AG09319 (cell line): ENCODE measurements around the gene CRYBG2.

Experiments used
- DNase-seq: peaks from one replicate; pipeline ENCODE4 v3.0.0-alpha.2; 2010; ENCODE audit warnings: low read depth; ENCODE audit errors: extremely low read depth
- CTCF ChIP-seq: IDR thresholded peaks from 2 replicates; pipeline ENCODE4 v1.5.1; 2011; ENCODE audit warnings: low read depth, mild to moderate bottlenecking, inconsistent platforms, low read length, moderate library complexity

CRYBG2 gene

GRCh38 chr1:26302733-26303405, 51.1 kb downstream of the CRYBG2 start:
- DNase-seq, result no peak
- TF ChIP-seq CTCF, result no peak

- DNase-seq, result no peak
- no peak for TF ChIP-seq CTCF
Observed at GRCh38 chr1:26300578-26301275, 53.2 kb downstream of the CRYBG2 start.

DNA sequence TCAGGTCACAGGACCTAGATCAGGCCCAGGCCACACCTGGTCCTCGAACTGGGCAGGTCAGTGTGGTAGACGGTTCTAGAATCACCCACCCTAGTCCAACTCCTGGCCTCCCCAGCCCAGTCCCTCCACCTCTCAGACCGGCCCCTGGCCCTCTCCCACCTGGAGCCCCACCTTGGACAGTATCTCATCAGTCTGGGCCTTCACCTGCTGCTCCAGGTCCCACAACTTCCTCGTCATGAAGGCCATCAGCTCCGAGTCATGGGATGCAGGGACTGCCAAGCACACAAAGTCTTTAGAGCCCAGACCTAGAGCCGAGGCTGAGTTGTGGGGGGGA, 56.2 kb downstream of the CRYBG2 start:
- TF ChIP-seq CTCF, result no peak
- DNase-seq, result no peak

GRCh38 chr1:26297057-26297790, 56.7 kb downstream of the CRYBG2 start:
- no peak for DNase-seq
- no peak for TF ChIP-seq CTCF

GRCh38 chr1:26296340-26297056, 57.4 kb downstream of the CRYBG2 start:
- DNase-seq, result no peak
- no peak for TF ChIP-seq CTCF

GRCh38 chr1:26295194-26296138, 58.5 kb downstream of the CRYBG2 start:
- TF ChIP-seq CTCF, result no peak
- no peak for DNase-seq
